Measurements from ENCODE around the gene UBTD1. TPM values are rescaled to one million over a fixed set of nuclear protein-coding genes. Genes with fewer than 3 reads are reported as not detected.

Gene UBTD1
- total RNA-seq, 1 donor from 2014 or later: 32.5 TPM

DNA sequence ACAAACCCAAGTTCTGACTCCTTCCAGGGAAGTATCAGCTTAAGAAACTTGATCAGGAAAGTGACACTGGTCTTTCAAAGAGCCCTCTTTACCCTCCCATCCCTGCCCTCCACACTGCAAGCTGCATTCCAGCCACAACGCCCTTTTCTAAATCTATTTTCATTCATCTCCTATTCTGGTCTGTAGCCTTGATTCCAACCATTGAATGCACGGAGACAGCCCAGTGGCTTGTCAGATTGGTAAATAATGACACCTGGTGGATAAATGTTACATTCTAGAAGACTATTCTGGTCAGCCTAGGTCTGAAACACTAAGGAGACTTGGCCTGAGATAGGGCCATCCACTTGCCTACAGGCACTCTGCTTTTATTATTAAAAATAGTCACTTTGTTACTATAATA, 113.7 kb downstream of the UBTD1 start:
- H3K27me3 ChIP-seq (ENCODE audit: control insufficient read depth, insufficient read depth, low read length): no peaks in the 10 kb centered on the region
- DNase-seq (ENCODE audit: low read depth): no peak
- TF ChIP-seq CTCF (IDR thresholded peaks at IDR 0.05; ENCODE audit: insufficient read depth, low read length, poor library complexity, severe bottlenecking): peak; percentile 37
- no peaks in the 10 kb centered on the region for H3K36me3 ChIP-seq (ENCODE audit: control insufficient read depth, insufficient read depth, low read length)
- no peak overlapping the region for H3K4me3 ChIP-seq (ENCODE audit: low read depth, low read length)

GRCh38 chr10:97618285-97618684, 119.6 kb downstream of the UBTD1 start:
- no peaks in the 10 kb centered on the region for H3K27me3 ChIP-seq (ENCODE audit: control insufficient read depth, insufficient read depth, low read length)
- no peak for DNase-seq (ENCODE audit: low read depth)
- no peak for TF ChIP-seq CTCF (IDR thresholded peaks at IDR 0.05; ENCODE audit: insufficient read depth, low read length, poor library complexity, severe bottlenecking)
- no peak overlapping the region for H3K4me3 ChIP-seq (ENCODE audit: low read depth, low read length)
- no peaks in the 10 kb centered on the region for H3K36me3 ChIP-seq (ENCODE audit: control insufficient read depth, insufficient read depth, low read length)

DNA sequence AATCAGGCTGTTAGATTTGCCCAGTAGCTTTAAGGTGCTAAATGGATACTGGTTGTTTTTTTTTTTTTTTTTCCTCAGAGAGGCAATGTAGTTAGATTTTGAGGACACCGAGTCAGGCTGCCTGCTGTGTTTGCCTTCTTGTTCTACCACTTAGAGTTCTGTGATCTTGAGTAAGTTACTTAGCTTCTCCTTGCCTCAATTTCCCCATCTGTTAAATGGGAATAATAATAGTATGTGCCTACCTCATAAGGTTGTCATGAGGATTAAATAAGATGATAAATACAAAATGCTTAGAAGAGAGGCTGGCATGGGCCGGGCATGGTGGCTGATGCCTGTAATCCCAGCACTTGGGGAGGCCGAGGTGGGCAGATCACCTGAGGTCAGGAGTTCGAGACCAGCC, 120.0 kb downstream of the UBTD1 start:
- H3K36me3 ChIP-seq (ENCODE audit: control insufficient read depth, insufficient read depth, low read length): no peaks in the 10 kb centered on the region
- no peak for TF ChIP-seq CTCF (IDR thresholded peaks at IDR 0.05; ENCODE audit: insufficient read depth, low read length, poor library complexity, severe bottlenecking)
- no peak for DNase-seq (ENCODE audit: low read depth)
- no peak overlapping the region for H3K4me3 ChIP-seq (ENCODE audit: low read depth, low read length)
- H3K27me3 ChIP-seq (ENCODE audit: control insufficient read depth, insufficient read depth, low read length): no peaks in the 10 kb centered on the region

Other genes with a start within 250 kb of the UBTD1 start
- 5.3 and 5.4 TPM in 2 replicates for gene ARHGAP19, start 206.3 kb upstream of the UBTD1 start, total RNA-seq
- 2.4 and 2.6 TPM in 2 replicates for gene FRAT1, start 179.7 kb upstream of the UBTD1 start, total RNA-seq
- 10.7 and 13.6 TPM in 2 replicates for gene FRAT2, start 164.2 kb upstream of the UBTD1 start, total RNA-seq
- 42.6 and 43.4 TPM in 2 replicates for gene RRP12, start 97.6 kb upstream of the UBTD1 start, total RNA-seq
- 350 and 356 TPM in 2 replicates for gene PGAM1, start 72.7 kb upstream of the UBTD1 start, total RNA-seq
- gene EXOSC1, start 52.9 kb upstream of the UBTD1 start, total RNA-seq: 43.2 and 48.9 TPM in 2 replicates
- gene ZDHHC16, start 52.7 kb upstream of the UBTD1 start, total RNA-seq: 42.4 and 46.8 TPM in 2 replicates
- gene MMS19, start 502 bp upstream of the UBTD1 start, total RNA-seq: 85.2 and 111 TPM in 2 replicates
- 0.08 TPM in 1 of 2 replicates, not detected in the other for gene ANKRD2, start 73.9 kb downstream of the UBTD1 start, total RNA-seq
- gene HOGA1, start 85.5 kb downstream of the UBTD1 start, total RNA-seq: 3.4 and 5.1 TPM in 2 replicates
- not detected in 2 replicates for gene C10orf62, start 90.8 kb downstream of the UBTD1 start, total RNA-seq
- 11.2 and 12.4 TPM in 2 replicates for gene MORN4, start 134.6 kb downstream of the UBTD1 start, total RNA-seq
- 37.6 and 38.3 TPM in 2 replicates for gene PI4K2A, start 141.7 kb downstream of the UBTD1 start, total RNA-seq
- gene AVPI1, start 188.3 kb downstream of the UBTD1 start, total RNA-seq: 17.2 and 18.9 TPM in 2 replicates
- gene MARVELD1, start 214.8 kb downstream of the UBTD1 start, total RNA-seq: 31.0 and 37.2 TPM in 2 replicates
- gene ZFYVE27, start 238.2 kb downstream of the UBTD1 start, total RNA-seq: 31.8 and 32.3 TPM in 2 replicates

Measured in kidney epithelial cell (primary cell).